WTC11 (cell line): ENCODE measurements around the gene NWD2. TPM values are rescaled to one million over a fixed set of nuclear protein-coding genes. Genes with fewer than 3 reads are reported as not detected.

Source experiments
- microRNA-seq: library from miRNA; unstranded; fragments of <30 nt; microRNA quantifications from one replicate; pipeline ENCODE4 v1.2.0, GENCODE V29; 2022; ENCODE audit warnings: borderline number of aligned reads
- total RNA-seq: library from RNA; stranded (reverse); gene quantifications from 3 replicates; pipeline ENCODE4 v1.2.3, GENCODE V29; 2021

The NWD2 gene
- total RNA-seq, 1 experiment from 2014 or later, result 0.07 TPM

Small RNAs within 50 kb of the gene (microRNA-seq; reads per million reads assigned to microRNA genes)
- gene MIR4801, result not detected
